ENCODE measurements around the gene XPNPEP3. TPM values are rescaled to one million over a fixed set of nuclear protein-coding genes. Genes with fewer than 3 reads are reported as not detected.
"Not testable (repeated sequence)": the region's sequence is repeated elsewhere in the genome, so short reads cannot be mapped to it uniquely, and the experiment has no call there.

Gene XPNPEP3
- total RNA-seq, 3 donors from 2014 or later (not counting 1 experiment from before 2014, with no cell fraction given): 14.8 to 17.8 (median 15.1) TPM

DNA sequence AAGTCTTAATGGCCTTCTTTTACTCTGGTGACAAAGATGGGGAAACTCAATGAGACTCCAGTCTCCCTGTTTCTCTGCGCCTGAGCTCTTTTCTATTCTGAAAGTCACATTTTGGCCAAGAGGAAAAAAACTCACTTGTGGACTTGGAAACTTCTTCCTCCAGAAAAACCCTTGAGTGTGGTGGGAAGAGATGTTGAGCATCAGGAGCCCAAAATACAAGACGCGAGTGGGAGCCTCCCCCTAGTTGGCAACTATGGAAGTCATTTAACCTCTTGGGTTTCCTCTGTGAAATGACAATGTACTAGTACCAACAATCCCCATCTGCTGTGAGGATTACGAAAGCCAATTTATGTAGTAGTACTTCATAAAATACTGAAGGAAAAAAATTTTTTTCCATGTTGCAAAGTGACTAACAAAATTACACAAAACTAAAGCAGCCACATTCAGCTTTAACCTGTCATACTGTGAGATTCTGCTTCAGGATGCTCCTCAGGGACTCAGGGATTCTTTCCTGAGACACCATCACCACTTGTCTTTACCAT lies 37.3 kb upstream of the XPNPEP3 start:
- Histone ChIP-seq H3K4me3 (ENCODE audit: low read length) (peak overlapping the region; percentile 99), H3K27ac (ENCODE audit: low read length) (peak overlapping the region; percentile 38), H3K9me3 (ENCODE audit: control insufficient read depth, insufficient read depth, low read length) (no peaks in the 10 kb centered on the region), H3K27me3 (ENCODE audit: control insufficient read depth, insufficient read depth, low read length) (no peaks in the 10 kb centered on the region), H3K4me1 (ENCODE audit: control insufficient read depth, insufficient read depth, low read length) (peaks cover 21% of the 10 kb centered on the region), H3K36me3 (ENCODE audit: control insufficient read depth, insufficient read depth, low read length) (no peaks in the 10 kb centered on the region)
- no peak for TF ChIP-seq CTCF (IDR thresholded peaks at IDR 0.05)
- Mint-ChIP-seq H3K27ac (peak overlapping the region; percentile 78 to 92), H3K4me3 (peak overlapping the region; percentile 78), H3K9me3 (no peaks in the 10 kb centered on the region), H3K36me3 (no peaks in the 10 kb centered on the region), H3K27me3 (ENCODE audit: low read depth in 2 of 2) (no peaks in the 10 kb centered on the region), H3K4me1 (peaks cover 29 to 32% of the 10 kb centered on the region in 2 donors)
- DNase-seq (no peak), ATAC-seq (no peak)
- 2% methylated on average over 3 of the region's 4 CpGs for WGBS (ENCODE audit: insufficient coverage)
- intact Hi-C loops (cut with micrococcal nuclease): loop anchor here (2.0 kb wide), 2 partner anchors 37 to 183 kb away; partner anchors contain the start of genes MRTFA, ST13 and XPNPEP3

GRCh38 chr22:40823426-40823825 lies 33.5 kb upstream of the XPNPEP3 start:
- Mint-ChIP-seq H3K4me3 (no peak overlapping the region), H3K4me1 (peaks cover 13 to 15% of the 10 kb centered on the region in 2 donors), H3K36me3 (no peaks in the 10 kb centered on the region), H3K9me3 (no peaks in the 10 kb centered on the region), H3K27ac (no peak overlapping the region), H3K27me3 (ENCODE audit: low read depth in 2 of 2) (no peaks in the 10 kb centered on the region)
- Histone ChIP-seq H3K4me3 (ENCODE audit: low read length) (no peak overlapping the region), H3K4me1 (ENCODE audit: control insufficient read depth, insufficient read depth, low read length) (peaks cover 12% of the 10 kb centered on the region), H3K27me3 (ENCODE audit: control insufficient read depth, insufficient read depth, low read length) (no peaks in the 10 kb centered on the region), H3K27ac (ENCODE audit: low read length) (no peak overlapping the region), H3K9me3 (ENCODE audit: control insufficient read depth, insufficient read depth, low read length) (no peaks in the 10 kb centered on the region), H3K36me3 (ENCODE audit: control insufficient read depth, insufficient read depth, low read length) (peaks cover 16% of the 10 kb centered on the region)
- ATAC-seq (no peak), DNase-seq (no peak)
- intact Hi-C loops (cut with micrococcal nuclease): no loop called here
- WGBS (ENCODE audit: insufficient coverage): 86% methylated on average over 1 of the region's 1 CpG
- no peak for TF ChIP-seq CTCF (IDR thresholded peaks at IDR 0.05)

GRCh38 chr22:40826292-40826691 lies 30.7 kb upstream of the XPNPEP3 start:
- H3K9me3 Mint-ChIP-seq; H3K4me1 Mint-ChIP-seq; H3K4me1 ChIP-seq (ENCODE audit: control insufficient read depth, insufficient read depth, low read length); H3K36me3 Mint-ChIP-seq; intact Hi-C loops (cut with micrococcal nuclease); H3K4me3 Mint-ChIP-seq; ATAC-seq; H3K27me3 Mint-ChIP-seq (ENCODE audit: low read depth in 2 of 2); H3K4me3 ChIP-seq (ENCODE audit: low read length); DNase-seq; H3K27ac Mint-ChIP-seq; H3K27ac ChIP-seq (ENCODE audit: low read length); H3K9me3 ChIP-seq (ENCODE audit: control insufficient read depth, insufficient read depth, low read length); H3K27me3 ChIP-seq (ENCODE audit: control insufficient read depth, insufficient read depth, low read length): not testable (repeated sequence)
- 100% methylated on average over 1 of the region's 2 CpGs for WGBS (ENCODE audit: insufficient coverage)
- peaks cover 40% of the 10 kb centered on the region for H3K36me3 ChIP-seq (ENCODE audit: control insufficient read depth, insufficient read depth, low read length)

DNA sequence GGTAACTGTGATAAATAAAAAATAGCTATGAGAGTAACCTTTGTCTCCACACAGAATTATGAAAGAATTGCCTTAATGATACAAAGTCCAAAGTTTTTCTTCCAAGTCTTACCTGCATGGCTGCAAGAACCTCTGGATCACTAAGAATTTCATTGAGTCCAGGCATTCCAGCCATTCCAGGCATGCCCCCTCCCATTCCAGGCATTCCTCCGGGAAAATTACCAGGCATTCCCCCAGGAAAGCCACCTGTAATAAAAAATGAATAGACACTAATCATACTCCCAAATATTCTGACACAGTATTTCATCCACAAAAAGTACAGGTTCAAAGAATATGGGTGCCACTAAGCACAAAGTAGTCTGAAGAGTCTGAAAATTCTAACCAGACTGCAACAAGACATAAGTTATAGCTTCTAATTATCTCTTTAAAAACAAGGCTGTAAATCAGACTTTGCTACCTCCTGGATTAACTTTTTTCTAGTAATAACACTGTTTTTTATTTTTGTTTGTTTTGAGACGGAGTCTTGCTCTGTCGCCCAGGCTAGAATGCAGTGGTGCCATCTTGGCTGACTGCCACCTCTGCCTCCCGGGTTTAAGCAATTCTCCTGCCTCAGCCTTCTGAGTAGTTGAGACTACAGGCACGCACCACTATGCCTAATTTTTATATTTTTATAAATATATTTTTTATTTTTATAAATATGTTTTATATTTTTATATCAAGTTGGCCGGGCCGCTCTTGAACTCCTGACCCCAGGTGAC lies 29.8 kb upstream of the XPNPEP3 start:
- intact Hi-C loops (cut with micrococcal nuclease): no loop called here
- no peaks in the 10 kb centered on the region for H3K4me1 ChIP-seq (ENCODE audit: control insufficient read depth, insufficient read depth, low read length)
- H3K9me3 Mint-ChIP-seq: no peaks in the 10 kb centered on the region
- H3K36me3 Mint-ChIP-seq: peaks cover 8% of the 10 kb centered on the region
- DNase-seq: no peak
- H3K4me3 Mint-ChIP-seq: no peak overlapping the region
- no peaks in the 10 kb centered on the region for H3K27me3 Mint-ChIP-seq (ENCODE audit: low read depth in 2 of 2)
- no peaks in the 10 kb centered on the region for H3K4me1 Mint-ChIP-seq
- peaks cover 49% of the 10 kb centered on the region for H3K36me3 ChIP-seq (ENCODE audit: control insufficient read depth, insufficient read depth, low read length)
- TF ChIP-seq CTCF (IDR thresholded peaks at IDR 0.05): no peak
- no peak for ATAC-seq
- no peak overlapping the region for H3K27ac ChIP-seq (ENCODE audit: low read length)
- WGBS (ENCODE audit: insufficient coverage): 99% methylated on average over 6 of the region's 7 CpGs
- H3K27me3 ChIP-seq (ENCODE audit: control insufficient read depth, insufficient read depth, low read length): no peaks in the 10 kb centered on the region
- H3K4me3 ChIP-seq (ENCODE audit: low read length): no peak overlapping the region
- H3K27ac Mint-ChIP-seq: no peak overlapping the region
- no peaks in the 10 kb centered on the region for H3K9me3 ChIP-seq (ENCODE audit: control insufficient read depth, insufficient read depth, low read length)

Measured in natural killer cell (primary cell).